Adipocyte (in vitro differentiated cells): ENCODE measurements around the gene IL10RB.
"Not testable (repeated sequence)": the region's sequence is repeated elsewhere in the genome, so short reads cannot be mapped to it uniquely, and the experiment has no call there.

Experiments used
- DNase-seq: peaks from one replicate; pipeline ENCODE4 v3.0.0-alpha.2; 2015; ENCODE audit warnings: low read depth
- H3K27me3 ChIP-seq: replicated peaks from 2 replicates; pipeline ENCODE4 v1.7.0; 2013; ENCODE audit warnings: mild to moderate bottlenecking, low read length, moderate library complexity; ENCODE audit not compliant: control insufficient read depth, insufficient read depth
- H3K36me3 ChIP-seq: 2 replicates; pipeline ENCODE4 v1.7.0; 2013; ENCODE audit warnings: low read length, mild to moderate bottlenecking, moderate library complexity; ENCODE audit not compliant: control insufficient read depth, insufficient read depth, severe bottlenecking
- H3K4me1 ChIP-seq: 2 replicates; pipeline ENCODE4 v1.7.0; 2013; ENCODE audit warnings: mild to moderate bottlenecking, low read length, moderate library complexity; ENCODE audit not compliant: control insufficient read depth, insufficient read depth
- H3K4me3 ChIP-seq: 2 replicates; pipeline ENCODE4 v1.7.0; 2013; ENCODE audit warnings: mild to moderate bottlenecking, low read length, moderate library complexity
- H3K9ac ChIP-seq: 2 replicates; pipeline ENCODE4 v1.7.0; 2013; ENCODE audit warnings: mild to moderate bottlenecking, low read length, moderate library complexity
- H3K9me3 ChIP-seq: 2 replicates; pipeline ENCODE4 v1.7.0; 2013; ENCODE audit warnings: mild to moderate bottlenecking, low read length, moderate library complexity; ENCODE audit not compliant: control insufficient read depth

IL10RB gene

GRCh38 chr21:33232291-33233034 lies 33.7 kb upstream of the IL10RB start:
- no peak overlapping the region for H3K4me3 ChIP-seq
- H3K27me3 ChIP-seq, result no peaks in the 10 kb centered on the region
- H3K9me3 ChIP-seq, result no peaks in the 10 kb centered on the region
- peaks cover 16% of the 10 kb centered on the region for H3K4me1 ChIP-seq
- no peak for DNase-seq
- no peaks in the 10 kb centered on the region for H3K36me3 ChIP-seq
- H3K9ac ChIP-seq, result no peak overlapping the region

- Histone ChIP-seq H3K27me3 (no peaks in the 10 kb centered on the region), H3K9ac (no peak overlapping the region), H3K4me1 (peaks cover 21% of the 10 kb centered on the region), H3K36me3 (no peaks in the 10 kb centered on the region), H3K4me3 (no peak overlapping the region), H3K9me3 (no peaks in the 10 kb centered on the region)
- DNase-seq, result no peak
Measured at GRCh38 chr21:33234635-33235520, 31.3 kb upstream of the IL10RB start.

GRCh38 chr21:33236013-33236686 lies 30.0 kb upstream of the IL10RB start:
- DNase-seq, result no peak
- Histone ChIP-seq H3K27me3 (no peaks in the 10 kb centered on the region), H3K4me1 (peaks cover 17% of the 10 kb centered on the region), H3K4me3 (no peak overlapping the region), H3K9ac (no peak overlapping the region), H3K9me3 (no peaks in the 10 kb centered on the region), H3K36me3 (no peaks in the 10 kb centered on the region)

GRCh38 chr21:33236766-33237165 lies 29.4 kb upstream of the IL10RB start:
- DNase-seq, result no peak
- H3K9ac ChIP-seq, result no peak overlapping the region

GRCh38 chr21:33237486-33237885 lies 28.7 kb upstream of the IL10RB start:
- no peak for DNase-seq
- H3K4me3 ChIP-seq, result no peak overlapping the region

More at GRCh38 chr21:33236766-33237165, 29.4 kb upstream of the IL10RB start:
- no peaks in the 10 kb centered on the region for H3K9me3 ChIP-seq
- H3K27me3 ChIP-seq, result no peaks in the 10 kb centered on the region
- no peak overlapping the region for H3K4me3 ChIP-seq
- H3K4me1 ChIP-seq, result peaks cover 12% of the 10 kb centered on the region
- no peaks in the 10 kb centered on the region for H3K36me3 ChIP-seq

GRCh38 chr21:33238146-33238545 lies 28.0 kb upstream of the IL10RB start:
- no peak overlapping the region for H3K9ac ChIP-seq
- no peaks in the 10 kb centered on the region for H3K36me3 ChIP-seq
- no peaks in the 10 kb centered on the region for H3K27me3 ChIP-seq
- no peak for DNase-seq
- peaks cover 12% of the 10 kb centered on the region for H3K4me1 ChIP-seq
- H3K4me3 ChIP-seq, result no peak overlapping the region
- no peaks in the 10 kb centered on the region for H3K9me3 ChIP-seq

More at GRCh38 chr21:33237486-33237885, 28.7 kb upstream of the IL10RB start:
- H3K9ac ChIP-seq, result no peak overlapping the region
- no peaks in the 10 kb centered on the region for H3K36me3 ChIP-seq
- H3K4me1 ChIP-seq, result peaks cover 12% of the 10 kb centered on the region
- no peaks in the 10 kb centered on the region for H3K27me3 ChIP-seq
- H3K9me3 ChIP-seq, result no peaks in the 10 kb centered on the region

- Histone ChIP-seq H3K9me3 (no peaks in the 10 kb centered on the region), H3K27me3 (no peaks in the 10 kb centered on the region), H3K9ac (no peak overlapping the region), H3K4me3 (no peak overlapping the region), H3K36me3 (no peaks in the 10 kb centered on the region), H3K4me1 (peaks cover 12% of the 10 kb centered on the region)
- no peak for DNase-seq
Measured at GRCh38 chr21:33238565-33239255, 27.5 kb upstream of the IL10RB start.

GRCh38 chr21:33239559-33240127 lies 26.5 kb upstream of the IL10RB start:
- peaks cover 12% of the 10 kb centered on the region for H3K4me1 ChIP-seq
- not testable (repeated sequence) for H3K4me3 ChIP-seq, DNase-seq, H3K27me3 ChIP-seq, H3K36me3 ChIP-seq, H3K9ac ChIP-seq, H3K9me3 ChIP-seq

- peaks cover 15% of the 10 kb centered on the region for H3K36me3 ChIP-seq
- peaks cover 12% of the 10 kb centered on the region for H3K4me1 ChIP-seq
- H3K4me3 ChIP-seq, result no peak overlapping the region
- H3K9ac ChIP-seq, result no peak overlapping the region
- no peak for DNase-seq
- no peaks in the 10 kb centered on the region for H3K9me3 ChIP-seq
- H3K27me3 ChIP-seq, result no peaks in the 10 kb centered on the region
Measured at GRCh38 chr21:33240404-33240803, 25.8 kb upstream of the IL10RB start.

- H3K27me3 ChIP-seq, result no peaks in the 10 kb centered on the region
- H3K9ac ChIP-seq, result no peak overlapping the region
- peaks cover 12% of the 10 kb centered on the region for H3K4me1 ChIP-seq
- H3K9me3 ChIP-seq, result no peaks in the 10 kb centered on the region
- peaks cover 28% of the 10 kb centered on the region for H3K36me3 ChIP-seq
- no peak overlapping the region for H3K4me3 ChIP-seq
- DNase-seq, result no peak
Measured at GRCh38 chr21:33241846-33242245, 24.3 kb upstream of the IL10RB start.
